KMS-11 (cell line): ENCODE results near the gene ZNF571.

ENCODE experiments used
- H2AFZ ChIP-seq: fragments of 200-600 bp; sonication (generic); 2 replicates; pipeline ENCODE4 v1.6.1; 2016; ENCODE audit warnings: antibody characterized with exemption, mixed run types, low read depth
- H3K27ac ChIP-seq: fragments of 200-600 bp; sonication (generic); 2 replicates; pipeline ENCODE4 v1.6.1; 2016; ENCODE audit warnings: mild to moderate bottlenecking, mixed run types
- H3K27me3 ChIP-seq: fragments of 200-600 bp; sonication (generic); 2 replicates; pipeline ENCODE4 v1.6.1; 2017; ENCODE audit warnings: mild to moderate bottlenecking, low read depth, mixed run types, moderate library complexity; ENCODE audit not compliant: insufficient read depth
- H3K36me3 ChIP-seq: fragments of 200-600 bp; sonication (generic); 2 replicates; pipeline ENCODE4 v1.6.1; 2017; ENCODE audit warnings: mild to moderate bottlenecking, mixed run types; ENCODE audit not compliant: insufficient read depth
- H3K4me1 ChIP-seq: fragments of 200-600 bp; sonication (generic); 2 replicates; pipeline ENCODE4 v1.6.1; 2016; ENCODE audit warnings: mild to moderate bottlenecking, low read depth, mixed run types; ENCODE audit not compliant: poor library complexity, severe bottlenecking
- H3K4me2 ChIP-seq: fragments of 200-600 bp; sonication (generic); 2 replicates; pipeline ENCODE4 v1.7.0; 2016; ENCODE audit warnings: mild to moderate bottlenecking, mixed run types
- H3K4me3 ChIP-seq: fragments of 200-600 bp; sonication (generic); IDR thresholded peaks from 2 replicates; pipeline ENCODE4 v1.6.1; 2017; ENCODE audit warnings: low read depth, low read length, mixed read lengths; ENCODE audit not compliant: insufficient read depth
- H3K79me2 ChIP-seq: fragments of 200-600 bp; sonication (generic); 2 replicates; pipeline ENCODE4 v1.6.1; 2016; ENCODE audit warnings: low read depth, mixed run types; ENCODE audit not compliant: insufficient read depth
- H3K9ac ChIP-seq: fragments of 200-600 bp; sonication (generic); 2 replicates; pipeline ENCODE4 v1.6.1; 2016; ENCODE audit warnings: mild to moderate bottlenecking, mixed run types
- H4K20me1 ChIP-seq: fragments of 200-600 bp; sonication (generic); 2 replicates; pipeline ENCODE4 v1.6.1; 2016; ENCODE audit warnings: mild to moderate bottlenecking, mixed run types; ENCODE audit not compliant: insufficient read depth
- CTCF ChIP-seq: fragments of 200-600 bp; sonication (generic); conservative IDR thresholded peaks from 2 replicates; pipeline ENCODE4 v1.6.1; 2017; ENCODE audit warnings: low read depth, mild to moderate bottlenecking, antibody characterized with exemption, low read length, moderate library complexity, mixed read lengths

Gene ZNF571

GRCh38 chr19:37519890-37520289 lies 74.7 kb downstream of the ZNF571 start:
- H3K4me3 ChIP-seq, result no peak overlapping the region
- no peak for TF ChIP-seq CTCF

More at GRCh38 chr19:37519890-37520289, 74.7 kb downstream of the ZNF571 start:
- H3K79me2 ChIP-seq, result no peaks in the 10 kb centered on the region
- H3K27ac ChIP-seq, result no peak overlapping the region
- no peak overlapping the region for H2AFZ ChIP-seq
- H3K9ac ChIP-seq, result no peak overlapping the region
- H3K4me1 ChIP-seq, result no peaks in the 10 kb centered on the region
- H3K4me2 ChIP-seq, result no peak overlapping the region
- no peaks in the 10 kb centered on the region for H3K27me3 ChIP-seq
- H4K20me1 ChIP-seq, result no peaks in the 10 kb centered on the region
- H3K36me3 ChIP-seq, result no peaks in the 10 kb centered on the region
